DMS79 (cell line): ENCODE data around the gene GSTCD.

Experiments
- DNase-seq: peaks from one replicate; lab custom pipeline; 2025; lab: John Stamatoyannopoulos, UW

The GSTCD gene

DNA sequence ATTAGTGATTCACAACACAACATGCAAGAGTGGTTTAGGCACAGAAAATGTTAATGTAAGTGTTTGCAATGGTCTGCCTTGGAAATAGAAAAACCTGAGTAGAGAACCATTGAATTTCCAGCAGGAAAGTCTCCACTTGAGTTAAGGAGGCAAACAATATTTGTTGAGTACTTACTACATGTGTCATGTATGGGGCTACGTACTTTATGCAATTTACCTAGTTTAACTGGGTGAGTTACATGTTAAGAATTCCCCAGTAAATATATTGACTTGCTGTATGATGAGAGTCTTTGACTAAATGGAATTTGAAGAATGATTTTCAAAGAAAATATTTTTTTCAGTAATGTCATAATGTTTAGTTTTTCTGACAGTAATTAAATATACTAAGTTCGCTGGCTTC lies 178.9 kb downstream of the GSTCD start:
- no peak for DNase-seq

DNA sequence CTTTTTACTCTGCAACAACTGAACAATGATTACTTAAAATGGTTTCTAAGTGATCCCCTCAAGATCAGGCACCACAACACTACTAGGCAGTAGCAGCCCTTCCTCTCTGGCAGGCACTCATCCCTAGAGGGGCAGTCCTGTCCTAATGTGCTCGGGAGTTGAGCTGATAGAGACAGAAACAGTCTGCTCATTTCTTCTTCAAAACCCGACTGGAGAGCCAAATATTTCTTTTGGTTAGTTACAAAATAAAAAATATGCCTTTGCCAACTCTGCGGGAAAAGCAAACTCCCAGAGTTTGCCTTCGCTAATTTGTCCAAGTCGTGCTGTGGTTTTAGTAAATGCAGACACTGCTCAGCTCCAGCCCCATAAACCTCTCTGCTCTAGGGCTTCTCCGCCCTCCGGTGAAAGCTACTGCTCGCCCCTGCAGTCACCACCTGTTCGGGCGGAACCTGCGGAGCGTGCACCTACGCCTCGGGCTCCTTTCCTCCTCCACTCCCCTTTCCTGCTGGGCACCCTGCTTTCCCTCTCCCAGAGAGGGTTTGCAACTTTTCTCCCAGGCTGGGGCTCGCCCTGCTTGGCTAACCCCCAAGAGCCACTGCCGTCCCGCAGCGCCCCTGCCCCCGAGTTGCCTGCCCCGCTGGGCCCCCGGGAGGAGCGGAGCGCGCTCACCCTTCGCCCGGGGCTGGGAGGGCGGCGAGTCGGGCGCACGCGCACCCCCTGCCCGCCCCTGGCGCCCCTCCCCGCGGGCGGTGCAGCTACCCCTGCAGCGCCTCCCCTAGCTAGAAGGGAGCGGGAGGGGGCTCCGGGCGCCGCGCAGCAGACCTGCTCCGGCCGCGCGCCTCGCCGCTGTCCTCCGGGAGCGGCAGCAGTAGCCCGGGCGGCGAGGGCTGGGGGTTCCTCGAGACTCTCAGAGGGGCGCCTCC lies 186.3 kb downstream of the GSTCD start, which contains the start of gene NPNT:
Gene NPNT (plus strand): TSS at position 812 of the 923 bp plus-strand sequence. CDS start 182 bp downstream, outside the sequence.
- no peak for DNase-seq

DNA sequence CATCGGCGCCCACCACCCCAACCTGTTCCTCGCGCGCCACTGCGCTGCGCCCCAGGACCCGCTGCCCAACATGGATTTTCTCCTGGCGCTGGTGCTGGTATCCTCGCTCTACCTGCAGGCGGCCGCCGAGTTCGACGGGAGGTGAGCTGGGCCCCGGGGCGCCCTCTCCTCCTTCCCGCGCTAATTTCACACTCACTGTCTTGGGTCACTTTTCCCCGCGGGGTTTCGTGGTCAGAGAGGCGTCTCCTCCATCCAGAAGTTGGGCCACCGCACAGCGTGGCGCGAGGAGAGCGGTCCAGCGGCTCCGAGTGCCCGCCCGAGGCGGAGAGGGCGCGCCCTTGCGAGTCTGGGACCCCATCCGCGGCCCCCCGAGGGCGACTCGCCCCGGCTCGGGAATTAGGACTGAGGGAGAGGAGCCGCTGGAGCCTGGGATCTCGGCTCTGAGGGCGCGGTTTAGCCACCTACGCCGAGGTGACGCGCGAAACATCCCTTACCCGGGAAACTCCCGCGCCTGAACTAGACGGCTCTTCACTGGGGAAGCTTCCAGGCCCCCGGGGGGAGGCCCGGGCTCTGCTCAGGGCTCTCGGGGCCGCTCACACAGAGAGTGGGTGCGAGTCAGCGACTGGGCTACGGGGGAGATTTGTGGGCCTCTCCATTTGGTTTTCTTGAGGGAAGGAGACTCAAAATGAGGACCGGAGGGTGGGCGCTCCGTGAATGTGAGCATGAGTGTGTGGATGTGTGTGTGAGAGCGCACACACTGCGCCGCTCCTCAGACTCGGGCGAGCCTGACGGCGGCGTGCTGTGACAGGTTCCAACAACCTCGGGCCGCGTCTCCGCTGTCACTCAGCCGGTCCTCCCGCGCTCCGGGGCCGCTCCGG lies 187.2 kb downstream of the GSTCD start:
- no peak for DNase-seq

GRCh38 chr4:105896461-105896942 lies 187.9 kb downstream of the GSTCD start:
- no peak for DNase-seq
